Progenitor cell of endocrine pancreas (in vitro differentiated cells): ENCODE data around the gene HS6ST1. TPM values are rescaled to one million over a fixed set of nuclear protein-coding genes. Genes with fewer than 3 reads are reported as not detected.
"Not testable (repeated sequence)": the region's sequence is repeated elsewhere in the genome, so short reads cannot be mapped to it uniquely, and the experiment has no call there.

ENCODE experiments used
- DNase-seq: peaks from one replicate; pipeline ENCODE4 v3.0.0; 2021; ENCODE audit warnings: low spot score; ENCODE audit not compliant: unreplicated experiment
- H3K27ac Mint-ChIP-seq: 2 replicates; pipeline ENCODE4 v1.8.0; 2021; ENCODE audit warnings: mild to moderate bottlenecking, moderate library complexity, mixed read lengths
- H3K27me3 Mint-ChIP-seq: 2 replicates; pipeline ENCODE4 v1.8.0; 2021; ENCODE audit warnings: mixed read lengths
- H3K36me3 Mint-ChIP-seq: 2 replicates; pipeline ENCODE4 v1.8.0; 2022; ENCODE audit warnings: mixed read lengths; ENCODE audit not compliant: insufficient read depth
- H3K4me1 Mint-ChIP-seq: 2 replicates; pipeline ENCODE4 v1.8.0; 2021; ENCODE audit warnings: low read depth, mixed read lengths
- H3K4me3 Mint-ChIP-seq: 2 replicates; pipeline ENCODE4 v1.8.0; 2021; ENCODE audit warnings: low read depth, mild to moderate bottlenecking, moderate library complexity, mixed read lengths
- H3K9me3 Mint-ChIP-seq: 2 replicates; pipeline ENCODE4 v1.8.0; 2021; ENCODE audit warnings: low read depth, mixed read lengths
- total RNA-seq: library from RNA; stranded (reverse); gene quantifications from 2 replicates; pipeline ENCODE4 v1.2.1, GENCODE V29; 2021
- TF ChIP-seq, protein P1 (sequence below): fragments of 200-600 bp; sonication (generic); IDR thresholded peaks from one replicate; pipeline ENCODE4 v1.5.0; 2021; ENCODE audit warnings: antibody characterized with exemption, mild to moderate bottlenecking; ENCODE audit not compliant: unreplicated experiment

HS6ST1 gene
- total RNA-seq, 1 donor from 2014 or later = 81.2 TPM

- Mint-ChIP-seq H3K4me3 (no peak overlapping the region), H3K27ac (peak overlapping the region; percentile 95), H3K36me3 (peaks cover 8% of the 10 kb centered on the region), H3K4me1 (peaks cover 4% of the 10 kb centered on the region), H3K27me3 (no peaks in the 10 kb centered on the region), H3K9me3 (no peaks in the 10 kb centered on the region)
- DNase-seq = peak; percentile 39
- TF ChIP-seq, protein P1, sequence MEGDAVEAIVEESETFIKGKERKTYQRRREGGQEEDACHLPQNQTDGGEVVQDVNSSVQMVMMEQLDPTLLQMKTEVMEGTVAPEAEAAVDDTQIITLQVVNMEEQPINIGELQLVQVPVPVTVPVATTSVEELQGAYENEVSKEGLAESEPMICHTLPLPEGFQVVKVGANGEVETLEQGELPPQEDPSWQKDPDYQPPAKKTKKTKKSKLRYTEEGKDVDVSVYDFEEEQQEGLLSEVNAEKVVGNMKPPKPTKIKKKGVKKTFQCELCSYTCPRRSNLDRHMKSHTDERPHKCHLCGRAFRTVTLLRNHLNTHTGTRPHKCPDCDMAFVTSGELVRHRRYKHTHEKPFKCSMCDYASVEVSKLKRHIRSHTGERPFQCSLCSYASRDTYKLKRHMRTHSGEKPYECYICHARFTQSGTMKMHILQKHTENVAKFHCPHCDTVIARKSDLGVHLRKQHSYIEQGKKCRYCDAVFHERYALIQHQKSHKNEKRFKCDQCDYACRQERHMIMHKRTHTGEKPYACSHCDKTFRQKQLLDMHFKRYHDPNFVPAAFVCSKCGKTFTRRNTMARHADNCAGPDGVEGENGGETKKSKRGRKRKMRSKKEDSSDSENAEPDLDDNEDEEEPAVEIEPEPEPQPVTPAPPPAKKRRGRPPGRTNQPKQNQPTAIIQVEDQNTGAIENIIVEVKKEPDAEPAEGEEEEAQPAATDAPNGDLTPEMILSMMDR = no peak
Measured at GRCh38 chr2:128260239-128261138, 58.2 kb downstream of the HS6ST1 start.

DNA sequence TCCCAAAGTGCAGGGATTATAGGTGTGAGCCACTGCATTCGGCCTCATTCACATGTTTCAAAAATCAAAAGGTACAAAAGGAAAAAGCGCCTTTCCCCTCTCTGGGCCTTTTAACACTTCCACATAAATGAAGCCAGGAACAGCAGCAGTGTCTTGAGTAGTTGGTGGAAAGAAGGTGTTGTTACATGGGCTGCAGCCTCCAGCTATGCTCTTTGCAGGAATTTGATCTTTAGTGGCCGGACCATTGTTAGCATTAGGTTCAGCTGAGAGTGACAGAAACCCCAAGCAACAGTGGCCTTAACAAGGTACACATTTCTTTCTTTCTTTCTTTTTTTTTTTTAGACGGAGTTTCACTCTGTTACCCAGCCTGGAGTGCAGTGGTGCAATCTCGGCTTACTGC, 59.1 kb downstream of the HS6ST1 start:
- peaks cover 4% of the 10 kb centered on the region for H3K4me1 Mint-ChIP-seq
- no peaks in the 10 kb centered on the region for H3K27me3 Mint-ChIP-seq
- no peak overlapping the region for H3K4me3 Mint-ChIP-seq
- no peak overlapping the region for H3K27ac Mint-ChIP-seq
- no peaks in the 10 kb centered on the region for H3K9me3 Mint-ChIP-seq
- DNase-seq = no peak
- TF ChIP-seq, protein P1 = no peak
- H3K36me3 Mint-ChIP-seq = peaks cover 4% of the 10 kb centered on the region

DNA sequence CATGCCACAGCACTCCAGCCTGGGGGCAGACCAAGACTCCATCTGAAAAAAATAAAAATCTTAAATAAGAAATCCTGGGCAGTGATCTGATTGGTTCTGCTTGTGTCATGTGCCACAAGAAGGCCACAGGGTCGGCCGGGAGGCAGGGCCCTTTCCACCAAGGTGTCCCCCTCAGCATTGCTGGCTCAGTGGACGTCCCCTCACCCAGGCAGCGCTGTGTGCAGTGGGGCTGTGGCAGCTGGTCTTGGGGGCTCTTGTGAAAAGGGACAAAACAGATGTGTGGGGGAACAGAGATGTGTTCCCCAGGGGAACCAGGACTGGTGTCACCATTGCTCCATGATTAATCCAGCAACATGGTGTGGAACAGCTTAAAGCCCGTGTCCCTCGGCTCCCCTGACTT, 60.5 kb downstream of the HS6ST1 start:
- Mint-ChIP-seq H3K27me3 (no peaks in the 10 kb centered on the region), H3K36me3 (peaks cover 3% of the 10 kb centered on the region), H3K4me1 (peaks cover 4% of the 10 kb centered on the region), H3K27ac (no peak overlapping the region), H3K4me3 (no peak overlapping the region), H3K9me3 (no peaks in the 10 kb centered on the region)
- DNase-seq = no peak
- TF ChIP-seq, protein P1 = no peak

GRCh38 chr2:128252501-128252900, 66.2 kb downstream of the HS6ST1 start:
- Mint-ChIP-seq H3K4me3 (no peak overlapping the region), H3K9me3 (no peaks in the 10 kb centered on the region), H3K27me3 (no peaks in the 10 kb centered on the region), H3K27ac (no peak overlapping the region), H3K36me3 (no peaks in the 10 kb centered on the region), H3K4me1 (no peaks in the 10 kb centered on the region)
- DNase-seq = no peak
- TF ChIP-seq, protein P1 = no peak

DNA sequence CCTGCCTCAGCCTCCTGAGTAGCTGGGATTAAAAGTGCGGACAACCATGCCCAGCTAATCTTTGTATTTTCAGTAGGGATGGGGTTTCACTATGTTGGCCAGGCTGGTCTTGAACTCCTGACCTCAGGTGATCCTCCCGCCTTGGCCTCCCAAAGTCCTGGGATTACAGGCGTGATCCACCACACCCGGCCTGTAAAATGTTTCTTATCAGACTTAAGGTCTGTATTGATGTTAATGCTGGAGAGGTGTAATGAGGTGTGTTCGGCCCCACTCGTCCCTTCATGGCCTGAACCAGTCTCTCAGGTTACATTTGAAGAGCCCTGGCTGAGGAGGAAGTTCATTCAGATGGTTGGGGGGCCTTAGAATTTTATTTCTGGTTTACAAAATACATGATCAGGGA, 66.6 kb downstream of the HS6ST1 start:
- not testable (repeated sequence) for H3K9me3 Mint-ChIP-seq, H3K4me1 Mint-ChIP-seq, DNase-seq, H3K4me3 Mint-ChIP-seq, H3K27ac Mint-ChIP-seq, H3K36me3 Mint-ChIP-seq, H3K27me3 Mint-ChIP-seq
